ENCODE results near the gene SMIM29.

Gene SMIM29

GRCh38 chr6:34249469-34250261, 859 bp upstream of the SMIM29 start:
- peaks cover 4% of the 10 kb centered on the region for H3K4me1 ChIP-seq

GRCh38 chr6:34248198-34248726, 544 bp downstream of the SMIM29 start:
- Histone ChIP-seq H3K27ac (peak overlapping the region; percentile 60), H3K4me2 (ENCODE audit: low read length) (peak overlapping the region; percentile 93), H3K9ac (no peak overlapping the region), H3K27me3 (ENCODE audit: control insufficient read depth, insufficient read depth, low read length) (no peaks in the 10 kb centered on the region), H3K4me1 (peaks cover 4% of the 10 kb centered on the region), H3K9me3 (ENCODE audit: control insufficient read depth, low read length) (no peaks in the 10 kb centered on the region), H3K79me2 (no peaks in the 10 kb centered on the region), H3K4me3 (ENCODE audit: low read depth, low read length) (peak overlapping the region; percentile 76), H2AFZ (peak overlapping the region; percentile 100), H3K36me3 (ENCODE audit: control insufficient read depth, insufficient read depth, low read length) (no peaks in the 10 kb centered on the region)
- no peak for TF ChIP-seq CTCF (IDR thresholded peaks at IDR 0.05)

More at GRCh38 chr6:34249469-34250261, 859 bp upstream of the SMIM29 start:
- Histone ChIP-seq H3K27ac (peak overlapping the region; percentile 60), H3K4me3 (ENCODE audit: low read depth, low read length) (peak overlapping the region; percentile 76), H3K9ac (peak overlapping the region; percentile 85), H3K27me3 (ENCODE audit: control insufficient read depth, insufficient read depth, low read length) (no peaks in the 10 kb centered on the region), H3K9me3 (ENCODE audit: control insufficient read depth, low read length) (no peaks in the 10 kb centered on the region), H2AFZ (peak overlapping the region; percentile 100), H3K4me2 (ENCODE audit: low read length) (peak overlapping the region; percentile 97), H3K36me3 (ENCODE audit: control insufficient read depth, insufficient read depth, low read length) (no peaks in the 10 kb centered on the region), H3K79me2 (no peaks in the 10 kb centered on the region)
- no peak for TF ChIP-seq CTCF (IDR thresholded peaks at IDR 0.05)

GRCh38 chr6:34247481-34248197, 1.2 kb downstream of the SMIM29 start:
- no peak overlapping the region for H3K4me3 ChIP-seq (ENCODE audit: low read depth, low read length)
- peaks cover 4% of the 10 kb centered on the region for H3K4me1 ChIP-seq
- H3K27ac ChIP-seq, result peak overlapping the region; percentile 60

GRCh38 chr6:34246563-34247391, 2.0 kb downstream of the SMIM29 start:
- no peak overlapping the region for H3K27ac ChIP-seq
- H3K27me3 ChIP-seq (ENCODE audit: control insufficient read depth, insufficient read depth, low read length), result no peaks in the 10 kb centered on the region
- no peak for TF ChIP-seq CTCF (IDR thresholded peaks at IDR 0.05)
- H3K4me1 ChIP-seq, result peaks cover 4% of the 10 kb centered on the region
- H3K4me2 ChIP-seq (ENCODE audit: low read length), result no peak overlapping the region
- no peak overlapping the region for H3K4me3 ChIP-seq (ENCODE audit: low read depth, low read length)
- no peaks in the 10 kb centered on the region for H3K9me3 ChIP-seq (ENCODE audit: control insufficient read depth, low read length)
- no peaks in the 10 kb centered on the region for H3K79me2 ChIP-seq
- no peak overlapping the region for H2AFZ ChIP-seq
- no peaks in the 10 kb centered on the region for H3K36me3 ChIP-seq (ENCODE audit: control insufficient read depth, insufficient read depth, low read length)
- H3K9ac ChIP-seq, result no peak overlapping the region

More at GRCh38 chr6:34247481-34248197, 1.2 kb downstream of the SMIM29 start:
- H3K79me2 ChIP-seq, result no peaks in the 10 kb centered on the region
- no peaks in the 10 kb centered on the region for H3K36me3 ChIP-seq (ENCODE audit: control insufficient read depth, insufficient read depth, low read length)
- no peak for TF ChIP-seq CTCF (IDR thresholded peaks at IDR 0.05)
- H3K9me3 ChIP-seq (ENCODE audit: control insufficient read depth, low read length), result no peaks in the 10 kb centered on the region
- no peak overlapping the region for H2AFZ ChIP-seq
- H3K9ac ChIP-seq, result no peak overlapping the region
- H3K27me3 ChIP-seq (ENCODE audit: control insufficient read depth, insufficient read depth, low read length), result no peaks in the 10 kb centered on the region
- H3K4me2 ChIP-seq (ENCODE audit: low read length), result no peak overlapping the region
